HG03045 (cell line): ENCODE results near the gene CALCOCO2.
"Not testable (repeated sequence)": the region's sequence is repeated elsewhere in the genome, so short reads cannot be mapped to it uniquely, and the experiment has no call there.

Source experiments
- ATAC-seq: cut with Tn5 transposase; IDR thresholded peaks from one replicate; pipeline ENCODE4 v1.9.1; 2021; ENCODE audit warnings: mild to moderate bottlenecking, moderate library complexity; ENCODE audit not compliant: unreplicated experiment

Gene CALCOCO2

DNA sequence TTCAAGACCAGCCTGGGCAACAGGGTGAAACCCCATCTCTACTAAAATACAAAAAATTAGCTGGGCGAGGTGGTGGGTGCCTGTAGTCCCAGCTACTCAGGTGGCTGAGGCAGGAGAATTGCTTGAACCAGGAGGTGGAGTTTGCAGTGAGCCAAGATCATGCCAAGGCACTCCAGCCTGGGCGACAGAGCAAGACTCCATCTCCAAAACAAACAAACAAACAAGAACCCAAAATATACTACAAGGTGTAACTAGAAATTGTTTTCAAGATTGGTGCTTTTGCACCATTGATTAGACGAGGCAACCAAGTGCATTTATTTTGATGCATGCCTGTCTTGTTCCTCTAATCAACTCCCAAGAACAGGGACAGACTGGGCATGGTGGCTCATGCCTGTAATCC lies 41.6 kb downstream of the CALCOCO2 start:
- ATAC-seq: not testable (repeated sequence)

- ATAC-seq: no peak
Measured at GRCh38 chr17:48873209-48873608, 42.4 kb downstream of the CALCOCO2 start.

DNA sequence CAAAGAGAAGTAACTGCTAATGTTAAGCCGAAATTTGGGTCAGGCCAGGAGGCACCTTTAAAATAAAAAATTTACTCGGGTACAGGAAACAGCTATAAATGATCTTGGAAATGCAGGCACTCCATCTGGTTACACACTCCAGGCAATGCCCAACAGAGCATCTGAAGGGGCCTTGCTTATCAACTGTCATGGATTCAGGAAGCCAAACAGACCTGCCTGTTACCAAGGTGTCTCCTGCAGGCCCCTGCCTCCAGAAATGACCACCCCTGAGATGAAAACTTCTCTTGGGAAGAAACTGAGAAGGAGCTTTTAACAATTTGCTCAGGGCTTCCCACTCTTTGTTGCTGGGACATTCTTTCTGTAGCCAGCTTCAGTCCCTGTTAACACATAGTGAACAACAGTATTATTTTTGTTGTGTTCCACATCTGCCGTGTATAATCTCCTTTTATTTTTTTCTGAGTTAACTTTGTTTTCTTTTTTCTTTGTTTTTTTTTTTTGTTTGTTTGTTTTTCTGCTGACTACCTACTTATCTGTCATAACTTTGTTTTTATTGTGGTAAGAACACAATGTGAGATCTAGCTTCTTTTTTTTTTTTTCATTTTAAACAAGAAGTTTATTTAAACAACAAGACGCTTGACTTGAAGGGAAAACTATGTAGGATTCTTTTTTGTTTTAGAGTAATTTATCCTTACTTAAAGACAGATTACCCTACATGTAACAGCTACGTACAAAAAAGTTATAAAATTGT lies 43.0 kb downstream of the CALCOCO2 start:
- no peak for ATAC-seq

DNA sequence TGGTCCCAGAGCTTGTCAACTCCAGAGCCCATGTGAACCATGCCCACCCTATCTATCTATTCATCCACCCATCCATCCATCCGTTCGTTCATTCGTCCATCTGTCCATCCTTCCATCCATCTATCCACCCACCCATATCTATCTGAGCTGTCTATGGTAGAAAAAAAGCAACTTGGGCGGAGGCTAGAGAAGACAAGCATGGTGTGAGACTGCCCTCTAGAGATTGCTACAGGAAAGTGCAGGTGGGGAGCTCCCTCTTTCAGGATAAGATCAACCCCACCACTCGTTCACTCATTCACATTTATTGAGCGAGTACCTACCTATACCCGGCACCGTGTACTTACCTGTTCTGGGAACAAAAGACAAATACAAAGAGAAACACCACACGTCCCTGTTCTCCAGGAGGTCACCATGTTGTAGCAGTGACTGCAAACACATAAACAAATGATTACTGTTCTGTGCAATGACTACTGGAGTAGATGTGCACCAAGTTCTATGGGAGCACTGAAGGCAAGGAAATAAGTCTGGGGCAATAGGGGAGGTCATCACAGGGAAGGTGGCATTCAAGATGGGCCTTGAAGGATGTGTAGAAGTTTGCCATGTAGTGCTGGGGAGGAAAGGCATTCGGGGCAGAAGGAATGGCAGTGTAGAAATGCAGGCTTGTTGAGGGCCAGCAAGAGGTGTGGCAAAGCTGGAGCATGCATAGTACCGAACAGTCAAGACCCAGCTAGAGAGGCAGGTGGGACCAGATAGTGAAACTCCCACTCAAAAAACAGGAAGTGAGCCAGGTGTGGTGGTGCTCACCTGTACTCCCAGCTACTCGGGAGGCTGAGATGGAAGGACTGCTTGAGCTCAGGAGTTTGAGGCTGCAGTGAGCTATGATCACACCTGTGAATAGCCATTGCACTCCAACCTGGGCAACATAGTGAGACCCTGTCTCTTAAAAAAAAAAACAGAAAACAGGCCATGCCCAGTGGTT lies 48.4 kb downstream of the CALCOCO2 start:
- no peak for ATAC-seq

DNA sequence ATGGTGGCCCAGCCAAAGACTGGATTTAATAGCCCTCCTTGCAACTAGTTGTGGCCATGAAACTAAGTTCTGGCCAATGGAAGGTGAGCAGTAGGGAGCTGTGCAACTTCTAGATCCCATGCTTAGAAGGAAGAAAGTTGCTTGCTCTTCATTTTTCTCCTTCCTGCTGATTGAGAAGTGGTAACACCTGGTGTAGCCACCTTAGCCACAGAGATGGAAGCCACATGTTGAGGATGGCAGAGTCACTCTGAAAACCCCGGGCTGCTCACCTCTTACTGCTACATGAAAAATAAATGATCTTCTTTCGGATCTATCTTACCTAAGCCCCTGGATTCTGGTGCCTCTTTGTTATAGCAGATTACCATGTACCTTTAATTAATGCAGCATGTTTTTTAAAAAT lies 51.4 kb downstream of the CALCOCO2 start:
- ATAC-seq: no peak

- ATAC-seq: no peak
Measured at GRCh38 chr17:48883171-48883570, 52.3 kb downstream of the CALCOCO2 start.

- ATAC-seq: no peak
Measured at GRCh38 chr17:48890086-48890485, 59.3 kb downstream of the CALCOCO2 start.

GRCh38 chr17:48892940-48893645 lies 62.3 kb downstream of the CALCOCO2 start:
- ATAC-seq: no peak

DNA sequence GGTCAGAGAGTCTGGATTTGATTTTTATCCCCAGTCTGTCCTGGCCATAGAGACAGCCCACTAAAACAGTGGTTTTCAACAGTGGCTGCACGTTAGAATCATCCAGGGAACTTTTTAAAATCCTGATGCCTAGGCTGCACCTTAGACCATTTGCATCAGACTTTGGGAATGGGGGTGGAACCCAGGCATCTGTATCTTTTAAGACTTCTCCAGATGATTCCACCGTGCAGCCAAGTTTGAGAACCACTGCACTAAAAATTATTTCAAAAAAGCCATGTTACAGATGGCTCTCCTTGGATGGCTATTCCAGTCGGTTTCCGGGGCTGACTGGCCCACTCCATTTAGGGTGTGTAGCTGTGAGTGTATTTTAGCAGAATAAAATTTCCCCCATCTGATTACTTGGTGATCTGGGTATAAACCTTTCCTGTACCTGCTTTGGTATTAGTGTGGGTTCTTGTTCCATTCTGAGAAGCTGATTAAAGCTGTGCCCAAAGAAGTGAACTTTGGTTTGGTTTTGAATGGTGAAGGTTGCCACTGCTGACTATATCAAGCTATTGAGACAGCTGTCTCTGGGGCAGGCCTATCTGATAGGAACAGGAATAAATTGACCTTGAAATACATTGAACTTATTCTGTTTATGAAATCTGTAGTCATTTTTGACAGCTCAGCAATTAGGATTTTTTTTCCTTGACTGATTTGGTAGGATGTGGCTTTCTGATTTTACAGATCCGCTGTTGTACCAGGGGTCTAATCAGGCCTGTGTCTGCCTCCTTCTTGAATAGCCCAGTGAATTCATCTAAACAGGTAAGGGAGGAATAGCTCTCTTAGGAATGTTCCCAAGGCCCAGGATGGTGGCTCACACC lies 63.0 kb downstream of the CALCOCO2 start:
- no peak for ATAC-seq

DNA sequence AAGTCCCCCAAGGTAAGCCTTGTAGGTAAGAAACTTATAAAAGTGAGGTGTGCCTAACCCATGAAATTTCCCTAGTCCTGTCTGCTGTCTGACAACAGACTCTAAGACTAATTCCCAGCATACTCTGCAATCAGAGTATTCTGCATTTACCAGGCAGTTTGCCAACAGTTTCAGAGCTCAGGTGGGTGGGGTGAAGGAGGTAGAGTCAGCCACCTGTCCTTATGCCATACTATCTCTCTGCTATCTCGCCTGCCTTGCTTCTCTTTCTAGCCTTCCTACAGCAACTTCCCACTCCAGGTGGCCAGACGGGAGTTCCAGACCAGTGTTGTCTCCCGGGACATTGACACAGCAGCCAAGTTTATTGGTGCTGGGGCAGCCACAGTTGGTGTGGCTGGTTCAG lies 64.1 kb downstream of the CALCOCO2 start:
- no peak for ATAC-seq

GRCh38 chr17:48901241-48901640 lies 70.4 kb downstream of the CALCOCO2 start:
- no peak for ATAC-seq

DNA sequence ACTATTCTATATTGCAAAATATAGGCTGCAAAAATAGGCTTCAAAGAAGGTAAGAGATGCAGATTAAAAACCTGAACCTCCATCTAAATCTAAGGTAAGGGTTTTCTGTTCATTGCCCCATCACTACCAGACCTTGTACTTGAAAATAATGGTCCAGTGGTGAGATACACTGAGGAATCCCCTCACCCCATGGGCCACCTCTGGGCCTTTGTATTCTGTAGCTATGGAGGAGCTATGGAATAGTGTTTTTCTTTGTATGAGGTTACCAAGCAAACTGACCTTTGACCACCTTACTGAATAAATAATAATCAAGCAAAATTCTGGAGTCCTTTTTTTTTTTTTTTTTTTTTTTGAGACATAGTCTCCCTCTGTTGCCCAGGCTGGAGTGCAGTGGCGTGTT lies 72.6 kb downstream of the CALCOCO2 start:
- ATAC-seq: no peak

DNA sequence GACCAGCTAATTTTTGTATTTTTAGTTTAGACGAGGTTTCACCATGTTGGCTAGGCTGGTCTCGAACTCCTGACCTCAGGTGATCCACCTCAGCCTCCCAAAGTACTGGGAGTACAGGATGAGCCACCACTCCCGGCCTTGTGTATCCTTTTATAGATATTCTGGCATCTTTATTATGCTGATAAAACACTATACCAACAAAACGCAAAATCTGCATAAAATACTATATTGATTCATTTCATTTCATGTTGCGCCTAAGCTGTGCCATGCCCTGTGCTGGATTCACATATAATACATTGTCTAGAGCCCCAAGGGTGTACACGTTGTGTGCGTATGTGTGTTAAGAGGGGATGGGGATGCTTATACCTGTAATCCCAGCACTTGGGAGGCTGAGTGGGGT lies 73.6 kb downstream of the CALCOCO2 start:
- ATAC-seq: no peak

DNA sequence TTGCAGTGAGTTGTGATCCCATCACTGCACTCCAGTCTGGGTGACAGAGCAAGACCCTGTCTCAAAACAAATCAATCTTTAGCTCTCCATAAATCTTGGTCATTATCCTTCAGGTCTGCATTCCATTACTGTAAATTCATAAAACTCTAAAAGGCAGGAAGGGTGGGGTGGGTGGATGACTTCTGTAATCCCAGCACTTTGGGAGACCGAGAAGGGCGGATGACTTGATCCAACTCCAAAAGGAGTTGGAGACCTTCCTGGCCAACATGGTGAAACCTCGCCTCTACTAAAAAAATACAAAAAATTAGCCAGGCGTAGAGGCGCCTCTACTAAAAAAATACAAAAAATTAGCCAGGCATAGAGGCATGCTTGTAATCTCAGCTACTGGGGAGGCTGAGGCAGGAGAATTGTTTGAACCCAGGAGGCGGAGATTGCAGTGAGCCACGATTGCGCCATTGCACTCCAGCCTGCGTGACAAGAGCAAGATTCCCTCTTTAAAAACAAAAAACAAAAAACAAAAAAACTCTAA lies 75.2 kb downstream of the CALCOCO2 start:
- ATAC-seq: no peak

GRCh38 chr17:48907713-48908046 lies 76.8 kb downstream of the CALCOCO2 start:
- no peak for ATAC-seq

GRCh38 chr17:48908047-48908843 lies 77.4 kb downstream of the CALCOCO2 start, which contains the start of gene UBE2Z:
UBE2Z (plus strand) TSS chr17:48908407; CDS start chr17:48908504, 97 bp downstream.
- ATAC-seq: peak; percentile 81

DNA sequence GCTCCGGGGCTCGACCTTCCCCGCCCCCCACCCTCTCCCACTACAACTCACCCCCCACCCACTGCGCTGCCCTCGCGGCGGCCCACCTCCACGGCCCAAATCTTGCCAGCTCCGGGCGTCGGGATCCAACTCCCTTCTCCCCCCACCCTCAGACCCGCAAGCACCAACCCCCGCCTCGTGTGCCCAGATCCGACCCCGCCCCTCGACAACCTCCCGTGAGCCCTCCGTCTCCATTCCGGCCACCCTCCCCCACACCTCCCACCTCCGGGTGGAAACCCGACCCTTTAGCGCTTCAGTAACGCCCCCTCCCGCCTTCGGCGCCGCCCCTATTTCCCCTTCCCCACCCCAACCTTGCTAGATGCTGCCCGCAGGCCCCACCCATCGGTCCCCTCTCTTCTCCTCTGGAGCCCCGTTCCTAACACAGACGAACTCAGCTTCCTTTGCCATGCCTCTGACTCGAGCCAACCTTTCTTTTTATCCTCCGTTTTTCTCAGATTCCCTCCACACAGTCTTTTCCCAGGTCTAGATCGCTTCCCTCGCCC lies 78.1 kb downstream of the CALCOCO2 start:
- ATAC-seq: peak; percentile 37

- ATAC-seq: no peak
Measured at GRCh38 chr17:48909783-48910182, 78.9 kb downstream of the CALCOCO2 start.

DNA sequence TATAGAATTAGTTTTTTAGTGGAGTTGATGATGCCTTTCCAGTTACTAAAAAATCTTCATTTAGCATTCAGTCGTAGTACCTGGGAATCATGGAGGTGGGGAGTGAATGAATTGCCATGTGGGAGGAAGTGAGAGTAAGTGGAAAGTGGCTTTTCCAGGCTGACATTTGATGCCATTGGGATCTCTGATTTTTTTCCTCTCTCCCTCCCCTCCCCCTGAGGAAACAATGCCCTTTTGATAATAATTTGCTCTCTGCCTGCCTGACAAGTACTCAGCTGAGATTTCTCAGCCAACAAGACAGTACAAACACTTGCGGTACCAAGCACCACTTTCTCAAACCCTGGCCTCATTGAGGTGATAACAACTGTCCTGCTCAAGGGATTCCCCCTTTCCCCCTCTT lies 79.5 kb downstream of the CALCOCO2 start:
- ATAC-seq: no peak
